ENCODE measurements around the gene FAM240A.

- TF ChIP-seq CTCF (IDR thresholded peaks at IDR 0.05) (no peak), POLR2A (IDR thresholded peaks at IDR 0.05) (no peak), POLR2AphosphoS5 (IDR thresholded peaks at IDR 0.05; ENCODE audit: insufficient read depth in 1 of 2, low read depth in 1 of 2) (peak in 1 of 2 donors; percentile 32)
Observed at GRCh38 chr3:46628901-46629369, 16.6 kb downstream of the FAM240A start.
